GM21737 (cell line): ENCODE data around the gene NOS1AP.
"Not testable (repeated sequence)": the region's sequence is repeated elsewhere in the genome, so short reads cannot be mapped to it uniquely, and the experiment has no call there.

Source experiments
- ATAC-seq: cut with Tn5 transposase; IDR thresholded peaks from one replicate; pipeline ENCODE4 v1.9.1; 2021; ENCODE audit warnings: mild to moderate bottlenecking, moderate library complexity; ENCODE audit not compliant: unreplicated experiment

The NOS1AP gene

GRCh38 chr1:162165528-162165927 is 96.0 kb downstream of the NOS1AP start:
- no peak for ATAC-seq

GRCh38 chr1:162166917-162167615 is 97.6 kb downstream of the NOS1AP start:
- ATAC-seq = no peak

GRCh38 chr1:162168261-162168660 is 98.8 kb downstream of the NOS1AP start:
- no peak for ATAC-seq

GRCh38 chr1:162169031-162169790 is 99.7 kb downstream of the NOS1AP start:
- ATAC-seq = no peak

- no peak for ATAC-seq
Measured at GRCh38 chr1:162171111-162171510, 101.6 kb downstream of the NOS1AP start.

GRCh38 chr1:162172311-162173102 is 103.0 kb downstream of the NOS1AP start:
- ATAC-seq = no peak

- not testable (repeated sequence) for ATAC-seq
Measured at GRCh38 chr1:162173607-162174006, 104.1 kb downstream of the NOS1AP start.

- not testable (repeated sequence) for ATAC-seq
Measured at GRCh38 chr1:162174027-162174426, 104.5 kb downstream of the NOS1AP start.

GRCh38 chr1:162175379-162176081 is 106.0 kb downstream of the NOS1AP start:
- ATAC-seq = no peak

- ATAC-seq = no peak
Measured at GRCh38 chr1:162177126-162177525, 107.6 kb downstream of the NOS1AP start.

- ATAC-seq = no peak
Measured at GRCh38 chr1:162178432-162178831, 108.9 kb downstream of the NOS1AP start.

GRCh38 chr1:162179121-162179520 is 109.6 kb downstream of the NOS1AP start:
- ATAC-seq = no peak

- ATAC-seq = no peak
Measured at GRCh38 chr1:162180813-162181212, 111.3 kb downstream of the NOS1AP start.

GRCh38 chr1:162182090-162182489 is 112.6 kb downstream of the NOS1AP start:
- no peak for ATAC-seq

GRCh38 chr1:162185314-162186025 is 116.0 kb downstream of the NOS1AP start:
- ATAC-seq = no peak

- ATAC-seq = no peak
Measured at GRCh38 chr1:162186026-162186374, 116.5 kb downstream of the NOS1AP start.

GRCh38 chr1:162186406-162186805 is 116.9 kb downstream of the NOS1AP start:
- no peak for ATAC-seq

GRCh38 chr1:162187687-162188276 is 118.3 kb downstream of the NOS1AP start:
- ATAC-seq = no peak

GRCh38 chr1:162189345-162189744 is 119.9 kb downstream of the NOS1AP start:
- ATAC-seq = no peak
